Skeletal muscle cell (primary cell): ENCODE results near the gene MAP3K7CL.

Experiments used
- DNase-seq: peaks from one replicate; pipeline ENCODE4 v3.0.0-alpha.2; 2010; ENCODE audit warnings: low read depth
- H3K4me3 ChIP-seq: 2 replicates; pipeline ENCODE4 v1.5.1; 2011; ENCODE audit warnings: low read depth, mild to moderate bottlenecking, control low read depth, low read length, moderate library complexity

Gene MAP3K7CL

DNA sequence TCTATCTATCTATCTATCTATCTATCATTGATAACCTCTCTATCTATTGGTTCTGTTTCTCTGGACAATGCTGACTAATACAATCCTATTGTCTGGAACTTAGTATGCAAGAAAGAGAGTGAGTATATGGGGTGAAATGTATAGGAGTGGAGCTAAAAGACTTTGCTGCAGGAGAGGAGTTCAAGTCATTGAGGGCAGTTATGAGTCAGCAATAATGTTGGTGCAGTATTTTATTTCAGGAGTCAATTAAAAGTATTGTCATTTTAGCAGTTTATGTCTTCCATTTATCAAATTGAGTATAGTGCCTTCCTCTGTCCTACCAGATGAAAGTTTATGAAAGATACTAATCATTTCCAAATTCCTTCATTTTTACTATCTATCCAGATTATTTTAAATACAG, 55.8 kb downstream of the MAP3K7CL start:
- no peak overlapping the region for H3K4me3 ChIP-seq
- DNase-seq, result no peak

DNA sequence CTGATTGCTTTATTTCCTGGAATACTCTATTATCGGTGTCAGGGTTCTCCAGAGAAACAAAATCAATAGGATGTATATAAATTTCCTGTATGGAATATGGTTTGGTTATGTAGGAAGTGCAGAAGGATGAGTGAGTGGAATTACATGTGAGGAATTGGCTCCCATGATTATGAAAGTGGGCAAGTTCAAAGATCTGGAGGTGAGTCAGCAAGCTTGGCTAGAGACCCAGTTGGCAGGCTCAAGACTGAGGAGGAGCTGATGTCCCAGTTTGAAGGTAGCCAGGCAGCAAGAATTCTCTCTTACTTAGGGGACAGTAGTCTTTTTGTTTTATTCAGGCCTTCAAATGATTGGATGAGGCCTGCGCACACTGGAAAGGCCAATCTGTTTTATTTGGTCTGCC, 57.5 kb downstream of the MAP3K7CL start:
- peak; percentile 91 for DNase-seq

DNA sequence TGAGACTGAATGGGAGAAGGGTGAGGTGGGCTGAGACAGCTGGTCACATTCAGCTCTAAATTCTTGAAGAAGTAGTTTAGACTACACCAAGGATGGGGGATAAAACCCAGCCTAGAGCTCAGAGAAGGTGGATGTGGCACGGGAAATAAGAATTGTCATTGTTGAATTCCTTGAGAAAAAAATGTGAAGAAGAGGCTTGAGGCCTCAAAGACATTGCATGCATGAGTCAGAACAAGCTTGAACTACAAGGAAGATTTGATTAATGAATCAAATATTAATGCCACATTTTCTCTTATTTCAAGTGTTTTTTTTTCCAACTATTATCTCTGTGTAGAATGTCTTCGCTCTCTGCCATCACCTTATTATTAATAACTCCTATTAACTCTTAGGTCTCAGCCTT, 58.9 kb downstream of the MAP3K7CL start:
- no peak for DNase-seq
- H3K4me3 ChIP-seq, result no peak overlapping the region

More for the DNA sequence above, 57.5 kb downstream of the MAP3K7CL start:
- H3K4me3 ChIP-seq, result no peak overlapping the region

DNA sequence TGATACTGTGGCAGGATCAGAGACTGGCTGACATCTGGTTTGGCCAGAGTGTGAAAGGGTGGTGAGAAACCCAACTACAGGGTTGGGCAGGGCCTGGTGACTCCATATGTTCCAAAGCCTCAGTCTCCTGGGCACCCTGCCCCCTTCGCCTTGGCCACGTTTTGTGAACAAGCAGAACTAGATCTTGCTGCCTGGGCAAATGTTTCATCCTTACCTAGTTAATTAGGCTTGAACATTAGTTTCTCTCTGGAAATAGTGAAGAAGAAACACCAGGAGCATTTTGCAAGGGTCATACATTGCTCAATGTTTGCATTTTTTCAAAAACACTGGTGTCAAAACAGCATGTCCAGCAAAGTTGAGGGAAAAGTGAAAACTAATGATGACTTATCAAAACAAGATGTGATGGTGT, 60.5 kb downstream of the MAP3K7CL start:
- DNase-seq, result peak; percentile 85
- H3K4me3 ChIP-seq, result no peak overlapping the region

DNA sequence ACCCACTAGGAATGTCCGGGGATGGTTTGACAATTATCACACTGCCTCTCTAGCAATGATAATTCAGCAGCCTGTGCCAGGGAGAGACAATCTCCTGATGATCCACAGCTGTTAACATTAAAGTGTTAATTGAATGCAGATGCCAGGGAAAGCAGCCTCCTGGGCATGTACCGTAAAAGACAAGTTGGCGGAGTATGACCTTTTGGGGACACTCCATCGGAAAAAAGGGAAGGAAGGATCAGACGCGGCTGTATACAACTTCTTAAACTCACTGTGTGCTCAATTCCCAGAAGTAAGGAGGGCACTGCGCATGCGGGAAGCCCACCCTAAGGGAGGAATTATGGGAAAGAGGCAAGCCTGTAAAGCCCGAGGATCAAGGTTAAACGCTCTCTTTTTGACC, 62.6 kb downstream of the MAP3K7CL start:
- DNase-seq, result no peak

DNA sequence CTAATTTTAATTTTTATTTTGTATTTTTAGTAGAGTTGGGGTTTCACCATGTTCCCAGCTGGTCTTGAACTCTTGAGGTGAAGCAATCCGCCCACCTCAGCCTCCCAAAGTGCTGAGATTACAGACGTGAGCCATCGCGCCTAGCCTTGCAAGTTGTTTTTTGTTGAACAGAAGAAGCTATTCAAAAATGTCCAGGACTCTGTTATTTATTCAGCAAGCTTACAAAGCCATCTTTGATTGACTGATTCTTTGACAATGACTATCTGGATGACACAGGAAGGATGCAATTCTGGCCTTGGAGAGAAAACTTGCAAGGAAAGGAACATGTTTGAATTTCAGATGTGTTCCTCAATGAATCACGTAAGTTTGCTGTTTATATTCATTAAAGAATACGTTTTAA, 63.5 kb downstream of the MAP3K7CL start:
- H3K4me3 ChIP-seq, result no peak overlapping the region
- DNase-seq, result no peak

More for the DNA sequence above, 62.6 kb downstream of the MAP3K7CL start:
- H3K4me3 ChIP-seq, result no peak overlapping the region

DNA sequence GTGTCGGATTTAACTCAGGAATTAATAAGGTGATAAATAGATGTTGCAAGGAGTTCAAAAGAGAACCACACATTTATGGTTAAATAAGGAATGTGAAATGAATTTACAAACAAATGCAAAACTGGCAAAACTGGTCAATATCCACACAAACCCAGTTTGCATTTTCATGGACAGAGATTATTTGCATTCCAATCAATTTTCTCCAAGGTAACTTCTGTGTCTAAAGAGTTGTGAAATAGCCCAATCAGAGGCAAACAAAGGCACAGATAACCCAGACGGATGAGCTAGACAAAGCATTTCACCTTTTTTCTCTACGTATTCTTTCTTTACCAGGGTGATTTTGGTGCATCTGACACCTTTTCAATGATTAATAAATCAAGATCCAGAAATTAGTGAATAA, 63.9 kb downstream of the MAP3K7CL start:
- DNase-seq, result no peak
- H3K4me3 ChIP-seq, result no peak overlapping the region

DNA sequence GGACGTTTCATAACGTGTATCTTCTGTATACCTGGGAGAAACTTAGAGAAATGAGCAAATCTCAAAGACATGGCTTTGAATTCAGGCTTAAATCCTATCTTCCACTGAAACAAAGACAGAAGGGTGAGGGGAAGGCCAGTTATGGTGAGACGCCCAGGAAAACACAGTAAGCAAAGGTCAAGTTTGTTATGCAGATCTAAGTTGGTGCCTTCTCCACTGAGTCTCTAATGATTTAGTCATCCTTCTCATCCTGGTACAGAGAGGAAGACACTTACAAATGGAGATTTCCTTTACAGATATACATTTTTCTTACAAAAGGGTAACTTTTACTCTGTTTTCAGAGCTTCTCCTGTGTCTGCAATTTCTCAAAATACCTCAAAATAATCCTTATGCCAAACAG, 64.4 kb downstream of the MAP3K7CL start:
- no peak for DNase-seq
- no peak overlapping the region for H3K4me3 ChIP-seq

DNA sequence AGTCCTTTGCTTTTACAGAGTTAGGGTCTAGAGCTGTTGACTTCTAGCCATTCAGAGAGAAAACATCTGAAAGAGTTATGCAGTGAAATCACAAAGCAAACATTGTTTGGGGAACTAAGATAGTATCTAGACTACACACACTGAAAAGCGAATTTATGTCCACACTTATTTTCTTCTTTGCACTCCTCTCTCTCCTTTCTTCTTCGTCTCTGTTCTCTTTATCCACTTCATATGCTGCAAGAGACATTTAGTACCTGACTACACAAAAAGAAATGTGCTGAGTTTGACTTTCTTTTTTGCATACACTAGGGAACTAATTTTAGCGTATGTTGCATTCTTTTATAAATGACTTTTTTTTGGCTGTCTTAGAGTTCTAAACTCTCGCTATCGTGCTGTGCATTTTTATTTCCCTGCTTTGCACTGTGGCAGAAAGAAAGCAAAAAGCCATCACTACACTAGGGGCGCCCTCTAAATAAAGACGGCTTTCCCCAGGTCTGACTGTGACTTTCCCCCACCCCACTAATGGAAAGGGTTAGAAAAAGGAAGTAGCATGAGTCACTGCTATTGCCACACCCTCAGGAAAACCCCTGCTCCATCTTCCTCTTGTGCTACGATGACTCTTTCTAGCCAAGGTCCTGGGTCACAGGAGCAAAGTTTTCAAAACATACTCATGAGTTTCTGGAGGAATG, 65.7 kb downstream of the MAP3K7CL start:
- H3K4me3 ChIP-seq, result no peak overlapping the region
- peak; percentile 84 for DNase-seq

DNA sequence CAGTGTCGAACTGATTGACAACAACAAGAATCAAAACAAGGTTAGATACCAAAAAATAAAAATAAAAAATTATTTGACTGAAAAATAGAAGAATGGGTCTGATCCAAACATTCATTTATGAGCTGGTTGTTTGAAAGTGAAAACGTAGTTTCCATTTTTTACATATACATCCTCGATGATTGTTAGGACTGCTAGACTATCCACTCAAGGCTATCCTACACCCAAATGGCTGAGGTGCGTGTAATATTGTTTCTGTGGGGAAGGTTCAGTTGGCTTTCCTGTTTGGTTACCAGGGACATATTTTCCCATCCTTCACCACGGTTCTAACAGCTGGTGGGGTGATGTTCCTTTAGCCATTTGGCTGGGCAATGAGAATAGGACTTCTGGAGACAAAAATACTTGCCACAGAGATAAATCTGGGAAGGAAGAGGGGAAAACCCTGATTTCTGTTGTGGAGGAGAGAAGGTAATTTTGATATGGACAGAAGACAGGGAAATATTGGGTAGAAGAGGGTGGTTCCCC, 66.3 kb downstream of the MAP3K7CL start:
- no peak for DNase-seq
- H3K4me3 ChIP-seq, result no peak overlapping the region

DNA sequence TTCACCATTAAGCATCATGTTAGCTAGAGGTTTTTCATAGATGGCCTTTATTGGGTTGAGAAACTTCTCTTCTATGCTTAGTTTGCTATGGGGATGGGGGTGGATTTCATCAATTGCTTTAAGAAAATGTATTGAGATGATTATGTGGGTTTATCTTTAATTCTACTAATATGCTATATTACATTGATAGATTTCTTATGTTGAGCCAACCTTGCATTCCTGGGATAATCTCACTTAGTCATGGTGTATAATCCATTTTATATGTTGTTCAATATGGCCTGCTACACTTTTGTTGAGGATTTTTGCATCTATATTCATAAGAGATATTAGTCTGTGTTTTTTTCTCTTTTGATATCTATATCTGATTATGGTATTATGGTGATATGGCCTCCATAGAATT, 70.7 kb downstream of the MAP3K7CL start:
- DNase-seq, result no peak
- H3K4me3 ChIP-seq, result no peak overlapping the region

DNA sequence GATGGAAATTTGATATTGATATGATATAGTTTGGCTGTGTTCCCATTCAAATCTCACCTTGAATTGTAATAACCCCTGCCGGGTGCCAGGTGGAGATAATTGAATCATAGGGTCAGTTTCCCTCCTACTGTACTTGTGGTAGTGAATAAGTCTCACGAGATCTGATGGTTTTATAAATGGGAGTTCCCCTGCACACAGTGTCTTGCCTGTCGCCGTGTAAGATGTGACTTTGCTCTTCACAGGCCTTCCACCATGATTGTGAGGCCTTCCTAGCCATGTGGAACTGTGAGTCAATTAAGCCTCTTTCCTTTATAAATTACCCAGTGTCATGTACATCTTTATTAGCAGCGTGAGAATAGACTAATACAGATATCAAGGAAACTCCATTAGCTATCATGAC, 74.6 kb downstream of the MAP3K7CL start:
- no peak overlapping the region for H3K4me3 ChIP-seq
- no peak for DNase-seq

DNA sequence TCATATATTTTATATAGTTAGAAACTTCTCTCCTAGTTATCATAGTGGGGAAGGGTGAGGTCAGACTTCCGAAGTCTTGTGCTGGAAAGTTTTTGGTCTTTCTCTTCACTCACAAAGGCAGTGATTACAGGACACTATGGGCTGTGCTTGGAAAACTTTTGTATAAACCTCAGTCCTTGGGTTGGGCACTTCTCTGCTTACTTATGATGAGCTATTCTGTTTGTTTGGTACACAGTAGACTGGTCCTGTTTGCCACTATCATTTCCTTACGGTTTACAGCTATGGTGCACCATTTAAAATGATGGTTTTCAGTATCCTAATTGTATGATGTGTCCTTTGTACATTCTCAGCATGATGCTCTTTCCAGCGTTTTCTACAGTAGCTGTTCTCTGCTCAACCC, 75.5 kb downstream of the MAP3K7CL start:
- H3K4me3 ChIP-seq, result no peak overlapping the region
- DNase-seq, result no peak

DNA sequence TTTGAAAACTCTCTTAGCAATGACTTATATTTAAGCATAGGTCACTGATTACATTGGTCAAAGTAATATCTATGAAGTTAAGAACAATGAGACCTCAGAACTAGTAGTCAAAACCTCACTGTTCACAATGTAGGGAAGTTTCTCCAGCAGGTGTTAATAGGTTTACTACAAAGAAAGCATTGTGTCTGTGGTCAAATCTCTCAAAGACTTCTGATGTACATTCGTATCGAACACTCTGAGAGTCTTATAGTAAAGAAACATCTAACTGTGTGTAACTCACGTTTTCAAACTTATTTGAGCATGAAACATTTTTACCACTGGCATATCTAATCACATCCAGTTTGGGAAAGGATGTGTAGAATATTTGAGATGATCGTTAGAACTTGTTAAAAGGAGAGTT, 76.0 kb downstream of the MAP3K7CL start:
- H3K4me3 ChIP-seq, result no peak overlapping the region
- DNase-seq, result no peak

DNA sequence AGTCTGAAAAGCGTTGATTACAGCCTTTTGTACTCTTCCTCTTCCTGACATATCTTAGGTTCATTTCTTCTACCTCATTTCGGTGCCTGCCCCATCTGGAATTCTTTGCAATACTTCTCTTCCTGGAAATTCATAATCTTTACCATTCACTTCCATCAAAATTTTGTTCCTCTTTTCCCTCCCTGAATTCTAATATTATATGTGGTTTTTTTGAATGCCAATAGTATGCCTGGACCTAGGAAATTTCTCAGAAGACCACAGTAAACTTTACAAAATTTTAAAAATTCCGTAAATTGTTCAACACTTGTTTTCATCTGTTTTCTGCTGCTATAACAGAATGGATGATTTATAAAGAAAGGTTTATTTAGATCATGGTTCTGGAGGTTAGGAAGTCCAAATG, 76.8 kb downstream of the MAP3K7CL start:
- no peak overlapping the region for H3K4me3 ChIP-seq
- no peak for DNase-seq

DNA sequence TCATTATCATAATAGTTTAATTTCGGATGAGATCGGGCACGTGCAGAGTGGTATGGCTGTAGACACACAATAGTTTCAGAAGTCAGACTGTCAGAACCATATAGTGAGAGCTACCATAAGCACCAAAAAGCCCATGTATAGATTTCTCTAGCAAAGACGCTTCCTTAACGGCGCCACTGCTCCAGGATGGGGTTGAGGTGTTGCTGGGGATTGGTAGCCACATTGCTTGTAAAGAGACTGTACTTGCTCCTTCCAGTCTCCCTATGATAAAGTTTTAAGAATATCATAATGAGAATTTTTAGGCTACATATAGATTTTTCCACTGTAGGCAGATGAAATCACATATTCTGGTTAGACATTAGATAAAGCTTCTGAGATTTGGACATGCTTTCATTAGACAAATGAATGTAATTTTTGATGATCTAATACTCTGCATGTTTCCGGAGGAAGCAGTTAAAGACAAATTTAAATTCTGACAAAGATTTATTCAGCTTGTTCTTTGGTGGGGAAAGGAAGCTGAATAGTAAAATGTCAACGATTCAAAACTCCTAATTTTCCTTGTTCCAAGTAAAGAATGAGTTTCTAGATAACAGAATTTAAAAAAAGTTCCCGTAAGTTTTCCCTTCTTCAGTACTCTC, 77.7 kb downstream of the MAP3K7CL start:
- no peak for DNase-seq
- no peak overlapping the region for H3K4me3 ChIP-seq

DNA sequence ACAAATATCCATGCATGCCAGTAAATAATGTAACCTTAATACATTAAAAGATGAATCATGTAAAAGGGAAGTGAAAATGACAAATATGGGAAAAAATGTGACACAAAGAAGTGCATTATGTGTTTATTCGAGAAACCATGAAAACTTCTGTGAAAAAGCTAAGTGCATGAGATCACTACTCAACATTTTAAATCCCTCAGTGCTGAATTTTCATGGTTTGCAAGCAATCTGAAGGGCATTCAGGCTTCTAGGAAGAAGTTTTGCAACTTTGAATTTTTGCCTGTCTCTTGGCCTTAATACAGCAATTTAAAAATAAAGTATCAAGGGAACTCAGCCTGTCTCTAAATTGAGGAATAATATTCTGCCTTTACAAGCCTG, 78.2 kb downstream of the MAP3K7CL start:
- peak; percentile 76 for DNase-seq
- no peak overlapping the region for H3K4me3 ChIP-seq

DNA sequence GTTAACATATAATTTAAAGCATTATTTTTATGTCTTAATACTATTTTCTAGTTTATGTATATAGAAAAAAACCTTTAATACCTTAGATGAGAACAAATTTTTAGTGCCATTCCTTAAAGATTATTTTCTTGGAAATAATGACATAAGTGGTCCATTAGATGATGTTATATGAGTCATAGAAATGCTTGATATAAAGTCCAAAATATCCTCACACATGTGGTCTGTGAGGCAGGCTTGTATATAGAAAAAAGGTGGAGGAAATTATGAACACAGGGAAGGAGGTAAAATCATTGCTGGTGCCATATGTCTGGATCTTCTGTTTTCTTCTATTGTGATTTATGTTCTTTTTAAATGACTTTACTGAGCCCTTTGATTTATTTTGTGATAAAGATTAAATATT, 79.3 kb downstream of the MAP3K7CL start:
- no peak for DNase-seq
- no peak overlapping the region for H3K4me3 ChIP-seq

DNA sequence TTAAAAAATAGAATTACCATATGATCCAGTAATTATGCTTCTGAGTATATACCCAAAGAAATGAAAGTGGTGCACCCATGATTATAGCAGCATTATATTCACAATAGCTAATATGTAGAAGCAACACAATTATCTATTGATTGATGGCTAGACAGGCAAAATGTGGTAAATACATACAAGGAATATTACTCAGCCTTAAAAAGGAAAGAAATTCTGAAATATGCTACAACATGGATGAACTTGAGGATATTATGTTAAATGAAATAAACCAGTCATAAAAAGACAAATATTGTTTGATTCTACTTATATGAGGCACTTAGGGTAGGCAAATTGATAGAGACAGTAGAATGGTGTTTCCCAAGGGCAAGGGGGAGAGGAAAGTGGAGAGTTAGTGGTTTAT, 80.8 kb downstream of the MAP3K7CL start:
- no peak for DNase-seq
- no peak overlapping the region for H3K4me3 ChIP-seq

DNA sequence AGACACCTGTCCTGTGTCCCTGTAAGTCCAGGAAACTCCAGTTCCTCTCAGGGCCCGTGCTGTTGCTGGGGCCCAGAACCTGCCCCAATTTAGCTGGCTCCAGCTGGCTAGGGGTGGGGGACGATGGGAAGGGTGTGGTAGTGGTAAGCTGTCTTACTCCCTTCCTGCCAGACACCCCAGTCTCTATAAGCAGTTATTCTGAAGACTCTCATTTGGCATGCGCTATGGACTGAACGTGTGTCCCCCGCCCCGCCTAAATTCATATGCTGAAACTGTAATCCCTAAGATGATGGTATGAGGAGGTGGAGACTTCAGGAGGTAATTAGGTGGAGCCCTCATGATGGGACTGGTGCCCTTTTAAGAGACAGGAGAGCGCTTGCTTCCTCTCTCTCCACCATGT, 82.0 kb downstream of the MAP3K7CL start:
- no peak for DNase-seq
- H3K4me3 ChIP-seq, result no peak overlapping the region
